DMS53 treated with DMSO at 0.1 percent for 48 hours (cell line): ENCODE data around the gene CYP4F11.
"Not testable (repeated sequence)": the region's sequence is repeated elsewhere in the genome, so short reads cannot be mapped to it uniquely, and the experiment has no call there.

ENCODE experiments used
- DNase-seq: peaks from one replicate; lab custom pipeline; 2025; ENCODE audit not compliant: unreplicated experiment; lab: John Stamatoyannopoulos, UW

The CYP4F11 gene

GRCh38 chr19:15885919-15886318, 48.4 kb downstream of the CYP4F11 start:
- DNase-seq = no peak

- DNase-seq = no peak
Measured at GRCh38 chr19:15885167-15885566, 49.2 kb downstream of the CYP4F11 start.

- DNase-seq = not testable (repeated sequence)
Measured at GRCh38 chr19:15883329-15883728, 51.0 kb downstream of the CYP4F11 start.

- DNase-seq = no peak
Measured at GRCh38 chr19:15874821-15875474, 59.4 kb downstream of the CYP4F11 start.

GRCh38 chr19:15873771-15874170, 60.6 kb downstream of the CYP4F11 start:
- DNase-seq = not testable (repeated sequence)

GRCh38 chr19:15871570-15871969, 62.8 kb downstream of the CYP4F11 start:
- no peak for DNase-seq

- no peak for DNase-seq
Measured at GRCh38 chr19:15869873-15870272, 64.5 kb downstream of the CYP4F11 start.

GRCh38 chr19:15869109-15869555, 65.2 kb downstream of the CYP4F11 start:
- DNase-seq = no peak

- no peak for DNase-seq
Measured at GRCh38 chr19:15866636-15867035, 67.7 kb downstream of the CYP4F11 start.

GRCh38 chr19:15864824-15865223, 69.5 kb downstream of the CYP4F11 start:
- no peak for DNase-seq

- DNase-seq = no peak
Measured at GRCh38 chr19:15863272-15863671, 71.1 kb downstream of the CYP4F11 start.

GRCh38 chr19:15862444-15862843, 71.9 kb downstream of the CYP4F11 start:
- no peak for DNase-seq
